ENCODE results near the gene ZNF770. TPM values are rescaled to one million over a fixed set of nuclear protein-coding genes. Genes with fewer than 3 reads are reported as not detected.
"Not testable (repeated sequence)": the region's sequence is repeated elsewhere in the genome, so short reads cannot be mapped to it uniquely, and the experiment has no call there.

Gene ZNF770
- total RNA-seq, 1 donor from 2014 or later, result 115 TPM

DNA sequence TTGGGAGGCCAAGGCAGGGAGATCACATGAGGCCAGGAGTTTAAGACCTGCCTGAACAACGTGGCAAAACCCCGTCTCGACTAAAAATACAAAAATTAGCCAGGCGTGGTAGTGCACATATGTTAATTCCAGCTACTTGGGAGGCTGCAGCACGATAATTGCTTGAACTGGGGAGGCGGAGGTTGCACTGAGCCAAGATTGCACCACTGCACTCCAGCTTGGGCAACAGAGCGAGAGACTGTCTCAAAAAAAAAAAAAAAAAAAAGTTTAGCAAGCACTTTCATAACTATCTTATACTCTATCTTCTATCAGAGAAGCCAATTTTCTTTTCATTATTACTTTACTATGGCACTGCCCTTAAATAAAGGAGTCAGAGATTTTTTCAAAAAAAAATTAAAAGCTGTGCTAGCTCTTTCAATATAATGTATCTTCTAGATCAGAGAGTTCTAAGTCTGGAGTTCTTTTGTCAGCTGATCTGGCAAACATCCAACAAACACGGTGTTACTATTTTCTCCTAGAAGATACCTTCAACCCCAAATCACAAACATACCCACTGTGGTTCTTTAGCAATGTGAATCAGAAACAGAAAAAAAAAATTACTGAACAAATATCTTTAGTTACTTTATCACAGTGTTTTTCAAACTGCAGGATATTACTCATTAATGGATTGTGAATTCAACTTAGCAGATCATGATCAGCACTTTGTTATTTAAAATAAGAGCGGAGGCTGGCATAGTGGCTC is 3.0 kb downstream of the ZNF770 start:
- DNase-seq (ENCODE audit: low spot score in 2 of 2), result no peak
- FAIRE-seq, result no peak

- no peak for DNase-seq (ENCODE audit: low spot score in 2 of 2)
- no peak for FAIRE-seq
These were observed 11.3 kb downstream of the ZNF770 start for GRCh38 chr15:34976743-34977142.

DNA sequence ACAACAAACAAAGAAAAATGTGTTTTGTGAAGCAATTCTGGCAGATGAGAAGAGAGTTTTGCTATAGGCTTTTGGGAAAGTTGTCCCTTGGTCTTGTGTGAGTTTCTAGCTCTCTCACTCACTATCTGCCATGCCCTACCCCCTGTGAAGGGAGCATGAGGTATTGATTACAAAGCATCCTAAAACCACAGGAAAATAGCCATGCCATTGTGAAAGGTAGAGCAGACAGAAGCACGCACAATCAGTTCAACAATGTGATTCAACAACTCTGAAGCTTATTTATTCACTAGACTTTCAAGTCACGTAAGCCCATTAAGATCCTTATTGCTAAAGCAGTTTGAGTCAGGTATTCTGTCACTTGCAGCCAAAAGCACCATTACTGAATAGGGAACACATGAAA is 12.0 kb downstream of the ZNF770 start:
- FAIRE-seq, result no peak
- no peak for DNase-seq (ENCODE audit: low spot score in 2 of 2)

DNA sequence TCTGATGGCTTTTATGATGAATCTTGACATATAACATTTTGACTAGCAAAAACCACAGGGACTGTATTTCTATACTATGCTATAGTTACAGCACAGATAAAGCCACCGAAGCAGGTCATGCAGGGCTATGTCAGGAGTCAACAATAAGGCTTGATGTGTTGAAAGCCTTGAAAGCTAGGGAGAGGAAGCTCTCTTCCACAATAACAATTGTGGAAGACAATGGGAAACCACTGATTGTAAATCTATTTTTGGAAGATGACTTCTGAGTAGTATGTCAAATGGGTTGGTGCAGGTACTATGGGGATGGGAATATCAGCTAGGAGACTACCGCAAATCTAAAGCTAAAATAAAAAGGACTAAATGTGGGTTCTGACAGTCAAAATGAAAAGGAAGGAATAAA is 14.6 kb downstream of the ZNF770 start:
- no peak for FAIRE-seq
- no peak for DNase-seq (ENCODE audit: low spot score in 2 of 2)

GRCh38 chr15:34970098-34970643 is 17.9 kb downstream of the ZNF770 start:
- DNase-seq (ENCODE audit: low spot score in 2 of 2); FAIRE-seq: not testable (repeated sequence)

DNA sequence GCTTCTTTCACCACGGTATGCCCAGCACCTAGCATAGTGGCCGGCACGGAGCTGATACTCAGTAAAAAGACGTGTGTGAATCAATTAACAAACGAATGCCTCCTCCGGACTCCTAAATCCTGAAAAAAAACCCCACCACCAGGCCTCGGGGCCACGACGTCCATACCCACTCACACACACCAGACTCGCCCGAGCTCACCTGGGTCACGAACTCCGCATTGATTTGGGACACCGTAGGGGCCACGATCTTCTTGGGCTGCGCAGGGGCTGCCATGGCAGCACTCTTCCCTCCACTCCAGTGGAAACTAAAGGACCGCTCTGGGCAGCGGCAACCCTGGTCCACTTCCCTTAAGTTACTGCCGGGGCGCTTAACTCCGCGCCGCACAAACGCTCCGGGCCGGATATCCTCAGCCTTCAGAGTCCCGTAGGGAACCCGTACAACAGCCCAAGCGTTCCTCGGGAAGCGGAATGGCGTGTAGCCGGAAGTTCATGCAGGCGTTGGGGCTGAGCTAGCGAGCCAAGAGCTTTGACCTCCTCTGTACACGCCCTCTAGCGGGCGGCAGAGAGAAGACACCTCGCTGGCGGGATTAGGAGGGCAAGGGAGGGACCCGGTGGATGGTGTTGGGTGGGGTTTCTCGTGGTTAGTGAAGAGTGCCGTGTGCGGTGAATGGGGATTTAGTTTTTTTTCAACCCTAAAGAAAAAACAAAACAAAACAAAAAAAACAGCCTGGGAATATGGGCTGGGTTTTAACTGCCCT is 18.6 kb downstream of the ZNF770 start, which contains the start of gene AQR:
Gene AQR, minus strand, starts transcription at position 403 of the 758 bp plus-strand sequence. Its CDS starts 129 bp downstream, at position 274.
- FAIRE-seq (no peak), DNase-seq (ENCODE audit: low spot score in 2 of 2) (peak; percentile 62 to 86)

- FAIRE-seq, result no peak
These were observed 23.8 kb downstream of the ZNF770 start for GRCh38 chr15:34964277-34964676.

GRCh38 chr15:34953851-34954250 is 34.2 kb downstream of the ZNF770 start:
- DNase-seq (ENCODE audit: low spot score in 2 of 2) (no peak), FAIRE-seq (no peak)

More at GRCh38 chr15:34964277-34964676, 23.8 kb downstream of the ZNF770 start:
- DNase-seq (ENCODE audit: low spot score in 2 of 2), result no peak

DNA sequence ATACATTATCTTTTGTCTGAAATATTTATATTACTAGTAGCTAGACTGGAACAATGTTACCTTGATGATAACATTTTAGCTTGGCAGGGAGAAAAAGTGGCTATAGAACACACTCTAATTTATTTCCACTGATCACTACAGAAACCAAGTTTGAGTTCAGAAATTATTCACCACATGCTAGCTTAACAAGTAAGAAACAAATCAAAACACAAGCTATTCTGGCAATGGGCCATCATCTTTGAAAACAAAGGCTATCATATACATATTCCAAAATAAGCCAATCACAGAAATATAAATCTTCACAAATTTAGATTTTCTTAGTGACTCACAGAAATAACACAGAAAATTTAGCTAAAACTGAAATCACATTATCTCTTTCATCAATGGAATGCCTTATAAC is 35.6 kb downstream of the ZNF770 start:
- DNase-seq (ENCODE audit: low spot score in 2 of 2), result no peak

GRCh38 chr15:34951993-34952392 is 36.1 kb downstream of the ZNF770 start:
- DNase-seq (ENCODE audit: low spot score in 2 of 2), result no peak
- FAIRE-seq, result no peak

More for the DNA sequence above, 35.6 kb downstream of the ZNF770 start:
- no peak for FAIRE-seq

- FAIRE-seq, result no peak
- no peak for DNase-seq (ENCODE audit: low spot score in 2 of 2)
These were observed 43.2 kb downstream of the ZNF770 start for GRCh38 chr15:34944936-34945335.

- no peak for DNase-seq (ENCODE audit: low spot score in 2 of 2)
- no peak for FAIRE-seq
These were observed 44.4 kb downstream of the ZNF770 start for GRCh38 chr15:34943711-34944110.

GRCh38 chr15:34943264-34943663 is 44.8 kb downstream of the ZNF770 start:
- DNase-seq (ENCODE audit: low spot score in 2 of 2); FAIRE-seq: not testable (repeated sequence)

- FAIRE-seq (no peak), DNase-seq (ENCODE audit: low spot score in 2 of 2) (no peak)
These were observed 45.7 kb downstream of the ZNF770 start for GRCh38 chr15:34942363-34942762.

DNA sequence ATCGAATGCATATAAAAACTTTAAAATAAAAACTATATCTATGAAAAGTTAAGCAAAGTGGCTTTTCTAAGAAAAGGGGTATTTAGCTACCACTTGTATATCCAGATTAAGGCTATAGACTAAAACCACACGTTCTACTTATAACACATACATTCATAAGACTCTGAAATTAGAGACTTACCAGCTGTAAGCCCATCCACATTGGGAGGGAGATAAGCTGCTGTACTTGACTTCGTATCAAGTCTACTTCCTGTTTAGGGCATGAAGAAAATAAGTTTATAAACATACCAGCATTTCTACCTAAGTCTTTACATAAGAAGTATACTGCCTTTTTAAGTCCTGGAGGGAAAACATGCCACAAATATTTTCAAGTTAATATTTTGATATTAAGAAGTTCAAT is 46.3 kb downstream of the ZNF770 start:
- FAIRE-seq (no peak), DNase-seq (ENCODE audit: low spot score in 2 of 2) (no peak)

GRCh38 chr15:34941185-34941698 is 46.8 kb downstream of the ZNF770 start:
- DNase-seq (ENCODE audit: low spot score in 2 of 2) (no peak), FAIRE-seq (peak; percentile 19)

GRCh38 chr15:34933432-34933975 is 54.6 kb downstream of the ZNF770 start:
- no peak for DNase-seq (ENCODE audit: low spot score in 2 of 2)
- FAIRE-seq, result no peak

- not testable (repeated sequence) for FAIRE-seq; DNase-seq (ENCODE audit: low spot score in 2 of 2)
These were observed 59.7 kb downstream of the ZNF770 start for GRCh38 chr15:34928349-34928748.

Measured in frontal cortex (tissue), 4 donors.